DMS153 (cell line): ENCODE data around the gene CYRIA.

Experiments
- DNase-seq: peaks from one replicate; lab custom pipeline; 2025; lab: John Stamatoyannopoulos, UW

The CYRIA gene

GRCh38 chr2:16650287-16651249, 15.1 kb downstream of the CYRIA start:
- DNase-seq = no peak

GRCh38 chr2:16649353-16650286, 16.0 kb downstream of the CYRIA start:
- no peak for DNase-seq

- DNase-seq = no peak
Measured at GRCh38 chr2:16647992-16648617, 17.5 kb downstream of the CYRIA start.

- DNase-seq = no peak
Measured at GRCh38 chr2:16645775-16646559, 19.7 kb downstream of the CYRIA start.

GRCh38 chr2:16645088-16645487, 20.5 kb downstream of the CYRIA start:
- no peak for DNase-seq

GRCh38 chr2:16644221-16644925, 21.3 kb downstream of the CYRIA start:
- no peak for DNase-seq

- DNase-seq = no peak
Measured at GRCh38 chr2:16643099-16643498, 22.5 kb downstream of the CYRIA start.

GRCh38 chr2:16642088-16642487, 23.5 kb downstream of the CYRIA start:
- no peak for DNase-seq

GRCh38 chr2:16641509-16641908, 24.1 kb downstream of the CYRIA start:
- no peak for DNase-seq

GRCh38 chr2:16640867-16641266, 24.8 kb downstream of the CYRIA start:
- DNase-seq = no peak

- no peak for DNase-seq
Measured at GRCh38 chr2:16640001-16640700, 25.5 kb downstream of the CYRIA start.

GRCh38 chr2:16639431-16639830, 26.2 kb downstream of the CYRIA start:
- DNase-seq = peak; percentile 23

GRCh38 chr2:16638946-16639345, 26.7 kb downstream of the CYRIA start:
- peak; percentile 55 for DNase-seq

- no peak for DNase-seq
Measured at GRCh38 chr2:16637304-16637703, 28.3 kb downstream of the CYRIA start.

- DNase-seq = no peak
Measured at GRCh38 chr2:16635791-16636699, 29.6 kb downstream of the CYRIA start.

GRCh38 chr2:16633621-16634430, 31.8 kb downstream of the CYRIA start:
- DNase-seq = no peak

GRCh38 chr2:16632598-16632997, 33.0 kb downstream of the CYRIA start:
- DNase-seq = peak; percentile 76

- DNase-seq = no peak
Measured at GRCh38 chr2:16630463-16630862, 35.2 kb downstream of the CYRIA start.
